ENCODE data around the gene CLEC2D.
"Not testable (repeated sequence)": the region's sequence is repeated elsewhere in the genome, so short reads cannot be mapped to it uniquely, and the experiment has no call there.

The CLEC2D gene

GRCh38 chr12:9661720-9662119 lies 7.8 kb upstream of the CLEC2D start:
- no peak for DNase-seq

GRCh38 chr12:9662488-9662887 lies 7.0 kb upstream of the CLEC2D start:
- DNase-seq = no peak

- no peak for DNase-seq
Observed at GRCh38 chr12:9667403-9668160, 1.9 kb upstream of the CLEC2D start.

DNA sequence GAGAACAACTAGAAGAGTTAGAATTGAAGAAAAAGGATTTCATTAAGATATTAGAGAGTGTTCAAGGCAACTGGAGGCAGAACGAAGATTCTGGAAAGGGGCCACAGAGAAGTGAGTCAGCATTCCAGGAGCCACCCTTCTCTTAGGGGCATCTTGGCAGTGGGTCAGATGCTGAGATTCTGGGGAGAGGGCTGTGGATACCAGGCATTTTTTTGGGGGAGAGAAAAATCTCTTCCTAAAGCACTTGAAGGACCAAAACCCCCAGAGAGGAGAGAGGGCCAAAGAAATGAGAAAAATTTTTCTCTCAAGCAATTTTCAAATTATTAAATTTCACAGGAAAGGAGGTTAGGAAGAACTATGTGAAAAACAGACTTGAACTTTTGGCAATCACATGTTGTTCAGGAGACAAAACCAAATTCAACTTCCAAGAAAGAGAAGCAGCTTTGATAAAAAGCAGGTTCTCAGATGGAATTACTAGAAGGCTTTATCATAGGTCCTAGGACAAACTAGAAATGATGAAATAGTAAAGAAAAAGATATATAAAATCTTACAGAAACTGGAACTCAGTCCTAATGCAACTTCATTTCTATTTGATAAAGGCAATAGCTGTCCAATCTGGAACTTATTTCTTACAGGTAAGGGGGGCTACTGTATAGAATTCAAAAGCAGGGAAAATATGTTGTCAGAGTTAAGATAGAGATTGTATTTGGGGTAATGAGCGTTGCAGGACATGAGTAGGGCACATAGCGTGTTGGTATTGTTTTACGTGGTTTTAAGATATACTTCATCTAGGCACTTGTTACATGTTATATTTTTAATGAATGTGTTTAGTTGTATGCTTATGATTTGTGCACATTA lies 1.1 kb upstream of the CLEC2D start:
- no peak for DNase-seq

GRCh38 chr12:9669019-9669326 lies 540 bp upstream of the CLEC2D start:
- DNase-seq = no peak

DNA sequence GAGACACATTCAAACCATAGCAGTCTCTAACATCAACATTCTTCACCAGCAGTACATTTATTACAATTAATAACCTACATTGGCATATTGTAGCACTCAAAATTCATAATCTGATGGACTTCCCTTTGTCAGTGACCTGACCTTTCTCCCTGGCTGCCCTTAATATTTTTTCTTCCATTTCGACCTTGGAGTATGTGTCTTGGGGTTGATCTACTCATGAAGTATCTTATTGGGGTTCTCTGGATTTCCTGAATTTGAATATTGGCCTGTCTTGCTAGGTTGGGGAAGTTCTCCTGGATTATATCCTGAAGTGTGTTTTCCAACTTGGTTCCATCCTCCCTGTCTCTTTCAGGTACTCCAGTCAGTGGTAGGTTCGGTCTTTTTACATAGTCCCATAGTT lies 2.8 kb downstream of the CLEC2D start:
- not testable (repeated sequence) for DNase-seq

- no peak for DNase-seq
Observed at GRCh38 chr12:9673404-9674225, 4.1 kb downstream of the CLEC2D start.

- DNase-seq = no peak
Observed at GRCh38 chr12:9674226-9674590, 4.7 kb downstream of the CLEC2D start.

DNA sequence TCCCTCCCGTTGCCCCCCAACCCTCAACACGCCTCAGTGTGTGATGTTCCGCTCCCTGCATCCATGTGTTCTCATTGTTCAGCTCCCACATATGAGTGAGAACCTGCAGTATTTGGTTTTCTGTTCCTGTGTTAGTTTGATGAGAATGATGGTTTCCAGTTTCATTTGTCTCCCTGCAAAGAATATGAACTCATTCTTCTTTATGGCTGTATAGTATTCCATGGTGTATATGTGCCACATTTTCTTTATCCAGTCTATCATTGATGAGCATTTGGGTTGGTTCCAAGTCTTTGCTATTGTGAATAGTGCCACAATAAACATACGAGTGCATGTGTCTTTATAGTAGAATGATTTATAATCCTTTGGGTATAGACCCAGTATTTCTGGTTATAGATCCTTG lies 13.0 kb downstream of the CLEC2D start:
- not testable (repeated sequence) for DNase-seq

DNA sequence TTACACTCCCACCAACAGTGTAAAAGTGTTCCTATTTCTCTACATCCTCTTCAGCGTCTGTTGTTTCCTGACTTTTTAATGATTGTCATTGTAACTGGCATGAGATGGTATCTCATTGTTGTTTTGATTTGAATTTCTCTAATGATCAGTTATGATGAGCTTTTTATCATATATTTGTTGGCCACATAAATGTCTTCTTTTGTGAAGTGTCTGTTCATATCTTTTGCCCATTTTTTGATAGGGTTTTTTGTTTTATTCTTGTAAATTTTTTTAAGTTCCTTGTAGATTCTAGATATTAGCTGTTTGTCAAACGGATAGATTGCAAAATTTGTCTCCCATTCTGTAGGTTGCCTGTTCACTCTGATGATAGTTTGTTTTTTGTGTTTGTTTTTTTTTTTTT lies 13.4 kb downstream of the CLEC2D start:
- not testable (repeated sequence) for DNase-seq

- DNase-seq = not testable (repeated sequence)
Observed at GRCh38 chr12:9685366-9685765, 15.9 kb downstream of the CLEC2D start.

GRCh38 chr12:9685915-9686314 lies 16.4 kb downstream of the CLEC2D start:
- DNase-seq = no peak

DNA sequence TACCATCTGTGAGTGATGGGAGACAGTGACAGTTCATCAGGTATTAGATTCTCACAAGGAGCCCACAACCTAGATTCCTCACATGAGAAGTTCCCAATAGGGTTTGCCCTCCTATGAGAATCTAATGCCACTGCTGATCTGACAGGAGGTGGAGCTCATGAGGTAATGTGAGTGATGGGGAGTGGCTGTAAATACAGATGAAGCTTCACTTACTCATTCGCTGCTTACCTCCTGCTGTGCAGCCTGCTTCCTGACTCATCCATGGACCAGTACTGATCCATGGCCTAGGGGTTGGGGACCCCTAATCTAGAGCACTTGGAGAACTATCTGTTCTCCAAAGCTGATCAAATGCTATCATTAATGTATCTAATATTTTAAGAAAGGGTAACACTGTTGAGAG lies 17.7 kb downstream of the CLEC2D start:
- DNase-seq = no peak

DNA sequence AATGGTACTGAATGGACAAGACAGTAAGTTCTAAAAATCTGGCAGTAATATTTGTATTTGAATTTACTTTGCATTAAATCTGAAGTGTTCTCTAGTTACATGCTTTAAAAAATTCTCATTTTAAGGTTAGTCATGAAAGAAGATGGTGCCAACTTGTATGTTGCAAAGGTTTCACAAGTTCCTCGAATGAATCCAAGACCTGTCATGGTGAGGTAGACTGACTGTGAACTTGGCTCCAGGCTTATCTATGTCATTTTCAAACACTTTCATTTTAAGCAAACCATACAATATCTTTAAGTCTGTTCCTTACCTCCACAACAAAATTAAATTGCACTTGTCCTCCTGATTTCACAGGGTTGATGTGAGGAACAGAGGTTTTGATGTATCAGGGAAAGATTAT lies 23.4 kb downstream of the CLEC2D start:
- no peak for DNase-seq

DNA sequence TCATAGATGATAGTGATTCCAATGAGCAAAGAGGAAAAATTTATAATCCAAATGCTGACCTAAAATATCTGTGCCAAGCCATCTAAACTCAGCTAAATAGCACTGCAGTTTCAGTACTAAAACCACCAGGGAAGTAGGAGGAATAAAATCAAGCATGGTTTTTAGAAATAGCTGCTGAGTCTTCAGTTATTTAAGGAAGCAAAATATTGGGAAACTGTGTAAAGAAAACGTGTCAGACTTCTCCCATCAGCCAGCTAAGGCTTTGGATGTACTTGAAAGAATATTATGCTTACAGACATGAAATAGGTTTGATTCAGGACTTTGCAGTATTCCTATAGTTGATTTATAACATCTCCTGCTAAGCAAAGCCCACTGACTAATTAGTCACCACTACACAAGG lies 24.7 kb downstream of the CLEC2D start:
- DNase-seq = no peak

GRCh38 chr12:9695150-9695549 lies 25.6 kb downstream of the CLEC2D start:
- not testable (repeated sequence) for DNase-seq

- not testable (repeated sequence) for DNase-seq
Observed at GRCh38 chr12:9695661-9696060, 26.1 kb downstream of the CLEC2D start.

DNA sequence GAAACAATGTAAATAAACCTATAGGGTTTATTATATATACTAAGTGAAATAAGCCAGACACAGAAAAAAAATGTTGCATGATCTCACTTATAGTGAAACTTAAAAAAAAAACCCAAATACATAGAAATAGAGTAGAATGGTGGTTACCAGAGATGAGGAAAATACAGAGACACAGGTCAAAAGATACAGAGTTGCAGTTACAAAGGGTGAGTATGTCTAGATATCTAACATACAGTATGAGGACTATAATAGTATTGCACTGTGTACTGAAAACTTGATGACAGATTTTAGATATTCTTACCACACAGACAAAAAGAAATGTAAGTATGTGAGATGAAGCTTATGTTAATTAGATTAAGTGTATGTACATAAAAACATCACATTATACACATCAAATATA lies 28.1 kb downstream of the CLEC2D start:
- DNase-seq = no peak

DNA sequence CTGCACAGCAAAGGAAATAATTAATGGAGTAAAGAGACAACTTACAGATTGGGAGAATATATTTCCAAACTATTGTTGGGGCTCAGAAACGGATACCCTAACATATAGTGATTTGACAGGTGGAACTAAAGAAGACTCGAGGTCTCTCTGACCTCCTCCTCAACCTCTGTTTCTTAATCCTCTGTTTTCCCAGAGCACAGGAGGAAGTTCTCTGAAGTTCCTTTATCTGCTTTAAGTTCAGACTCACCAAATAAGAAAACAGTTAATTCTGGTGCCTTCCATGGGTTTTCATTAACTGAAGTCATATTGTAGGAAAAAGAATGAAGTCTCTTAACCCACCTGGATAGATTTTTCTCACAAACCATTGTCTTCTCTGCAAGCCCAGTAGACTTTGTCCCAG lies 29.2 kb downstream of the CLEC2D start:
- DNase-seq = no peak

- no peak for DNase-seq
Observed at GRCh38 chr12:9699269-9699897, 29.9 kb downstream of the CLEC2D start.

DNA sequence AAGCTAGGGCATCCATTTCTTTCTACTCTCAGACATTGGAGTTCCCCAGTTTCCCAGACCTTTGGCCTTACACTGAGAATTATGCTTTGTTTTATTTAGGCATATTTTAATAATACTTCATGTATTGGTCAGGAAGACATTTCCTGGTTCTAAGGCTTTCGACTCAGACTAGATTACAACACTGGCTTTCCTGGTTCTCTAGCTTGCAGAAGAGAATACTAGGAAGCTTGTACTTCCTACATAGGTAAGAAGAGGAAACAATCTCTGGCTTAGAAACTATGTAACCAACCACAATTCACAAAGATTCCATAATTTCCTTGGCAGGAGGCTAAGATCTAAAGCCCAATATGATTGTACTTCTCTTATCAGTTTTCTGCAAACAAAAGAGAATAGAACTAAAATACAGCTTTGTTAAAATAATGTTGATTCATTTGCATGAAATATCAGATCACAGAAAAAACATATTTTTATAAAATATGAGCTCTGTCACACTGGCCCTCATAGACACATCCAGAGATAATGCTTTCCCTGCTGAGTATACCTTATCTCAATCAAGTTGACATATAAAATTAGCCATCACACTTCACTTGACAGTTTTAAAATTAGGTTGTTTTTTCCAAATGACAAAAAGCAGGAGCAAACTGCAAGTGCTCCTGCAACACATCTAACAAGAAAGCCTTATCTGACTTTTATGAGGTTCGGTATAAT lies 30.5 kb downstream of the CLEC2D start:
- DNase-seq = no peak

DNA sequence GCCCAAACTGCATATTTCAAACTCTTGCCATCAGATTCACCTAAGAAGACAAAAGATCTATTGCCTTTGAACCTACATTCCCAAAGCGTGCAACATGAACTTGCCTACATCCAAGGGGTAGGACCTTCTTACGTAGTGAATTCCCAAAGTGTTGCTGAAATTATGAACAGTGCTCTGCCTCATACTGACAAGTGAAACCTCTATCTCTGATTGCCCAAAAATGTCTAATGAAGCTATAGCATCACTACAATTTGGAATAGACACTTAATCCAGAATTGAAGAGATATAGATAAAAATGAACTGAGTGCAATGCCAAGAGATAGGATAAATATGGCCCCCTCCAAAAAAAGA lies 31.1 kb downstream of the CLEC2D start:
- no peak for DNase-seq

Measured in NCI-H510A (cell line).